HG02571 (cell line): ENCODE data around the gene TNFRSF1A.
"Not testable (repeated sequence)": the region's sequence is repeated elsewhere in the genome, so short reads cannot be mapped to it uniquely, and the experiment has no call there.

Source experiments
- ATAC-seq: cut with Tn5 transposase; IDR thresholded peaks from one replicate; pipeline ENCODE4 v1.9.1; 2021; ENCODE audit warnings: mild to moderate bottlenecking, moderate library complexity; ENCODE audit not compliant: unreplicated experiment

Gene TNFRSF1A

GRCh38 chr12:6338536-6338935, 3.3 kb downstream of the TNFRSF1A start:
- ATAC-seq = not testable (repeated sequence)

GRCh38 chr12:6337958-6338433, 3.9 kb downstream of the TNFRSF1A start:
- no peak for ATAC-seq

GRCh38 chr12:6336889-6337853, 4.7 kb downstream of the TNFRSF1A start:
- ATAC-seq = no peak

- ATAC-seq = no peak
Measured at GRCh38 chr12:6336079-6336888, 5.6 kb downstream of the TNFRSF1A start.

- peak; percentile 61 for ATAC-seq
Measured at GRCh38 chr12:6335451-6336078, 6.3 kb downstream of the TNFRSF1A start.

GRCh38 chr12:6334940-6335450, 6.9 kb downstream of the TNFRSF1A start:
- no peak for ATAC-seq

GRCh38 chr12:6334359-6334758, 7.5 kb downstream of the TNFRSF1A start:
- no peak for ATAC-seq

- no peak for ATAC-seq
Measured at GRCh38 chr12:6333566-6333965, 8.3 kb downstream of the TNFRSF1A start.

- ATAC-seq = no peak
Measured at GRCh38 chr12:6333029-6333428, 8.8 kb downstream of the TNFRSF1A start.

GRCh38 chr12:6332459-6332858, 9.4 kb downstream of the TNFRSF1A start:
- no peak for ATAC-seq

- no peak for ATAC-seq
Measured at GRCh38 chr12:6330999-6331714, 10.7 kb downstream of the TNFRSF1A start.

GRCh38 chr12:6330192-6330591, 11.7 kb downstream of the TNFRSF1A start:
- ATAC-seq = no peak

- ATAC-seq = no peak
Measured at GRCh38 chr12:6329703-6330064, 12.2 kb downstream of the TNFRSF1A start.

- ATAC-seq = no peak
Measured at GRCh38 chr12:6328945-6329702, 12.8 kb downstream of the TNFRSF1A start.

- no peak for ATAC-seq
Measured at GRCh38 chr12:6328045-6328779, 13.7 kb downstream of the TNFRSF1A start.

GRCh38 chr12:6327229-6328041, 14.4 kb downstream of the TNFRSF1A start:
- no peak for ATAC-seq

- ATAC-seq = no peak
Measured at GRCh38 chr12:6326316-6327228, 15.3 kb downstream of the TNFRSF1A start.
